NCI-H526 treated with DMSO at 0.1 percent for 48 hours (cell line): Measurements from ENCODE around the gene SHROOM4.

ENCODE experiments used
- DNase-seq: peaks from one replicate; lab custom pipeline; 2025; lab: John Stamatoyannopoulos, UW

Gene SHROOM4

DNA sequence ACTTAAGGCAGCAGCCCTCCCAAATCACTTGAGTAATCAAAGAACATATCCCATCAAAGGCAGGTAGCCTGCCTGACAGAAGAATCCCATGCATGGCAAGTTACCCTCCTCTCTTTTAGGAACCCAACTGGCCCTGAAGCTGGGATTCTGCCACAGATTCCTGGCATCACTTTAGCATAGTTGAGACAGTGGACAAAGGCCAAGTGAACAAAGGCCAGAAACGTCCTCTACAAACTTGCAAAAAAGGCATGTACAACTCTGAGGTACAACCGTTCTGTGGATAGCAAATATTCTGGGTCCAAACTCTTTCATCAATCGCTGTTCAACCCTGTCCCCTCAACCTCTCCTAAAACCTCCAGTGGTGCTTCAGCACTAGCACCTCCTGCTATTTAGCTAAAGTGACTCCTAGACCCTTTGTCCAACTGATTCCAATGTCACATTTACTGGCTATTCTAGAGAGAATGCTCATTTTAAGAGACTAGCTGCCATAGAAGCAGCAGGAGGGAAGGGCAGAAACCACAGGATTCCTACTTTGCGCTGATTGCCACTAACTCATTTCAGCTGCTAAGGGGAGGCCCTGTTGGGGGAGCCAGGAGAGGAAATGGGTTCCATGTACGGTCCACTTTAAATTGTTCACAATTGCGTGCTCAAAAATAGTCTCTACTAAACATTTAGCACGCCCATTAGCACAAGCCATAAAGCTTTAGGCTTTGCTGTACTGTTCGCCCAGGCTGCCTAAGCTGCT lies 105.9 kb downstream of the SHROOM4 start:
- no peak for DNase-seq

DNA sequence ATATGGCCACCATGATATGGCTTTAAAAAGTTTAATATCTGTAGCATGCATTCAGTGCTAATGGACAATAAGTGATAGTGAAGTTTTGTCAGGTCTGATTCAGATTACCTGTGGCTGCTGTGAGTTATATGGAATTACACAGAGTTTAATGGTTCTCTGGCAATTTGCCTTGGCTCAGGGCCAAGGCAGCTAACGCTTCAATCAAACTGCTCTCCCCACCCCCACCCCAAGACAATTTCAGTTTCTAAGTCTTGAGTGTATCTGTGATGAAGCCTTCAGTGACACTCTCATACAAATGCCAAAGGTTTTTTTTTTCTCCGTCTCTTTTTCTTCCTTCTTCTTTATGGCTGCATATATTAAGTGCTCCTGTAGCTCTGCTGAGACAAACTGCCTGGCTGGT lies 106.6 kb downstream of the SHROOM4 start:
- DNase-seq = no peak

DNA sequence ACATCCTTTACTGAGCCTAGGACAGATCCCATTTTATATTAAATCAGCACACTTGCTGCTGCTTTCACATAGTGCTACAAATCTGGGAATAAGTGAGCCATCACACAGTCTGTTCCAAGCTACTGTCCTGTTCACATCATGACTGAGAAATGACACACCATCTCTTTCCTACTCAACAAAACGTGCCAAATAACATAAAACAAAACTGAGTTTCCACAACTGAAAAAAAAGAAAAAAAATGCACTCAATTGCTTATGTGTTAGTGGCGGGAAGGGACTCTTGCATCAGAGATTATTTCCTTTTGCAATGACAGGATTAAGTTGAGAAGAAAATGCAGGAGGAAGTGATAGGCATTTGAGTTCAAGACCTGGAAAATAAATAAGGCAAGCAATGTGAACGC lies 109.0 kb downstream of the SHROOM4 start:
- no peak for DNase-seq

DNA sequence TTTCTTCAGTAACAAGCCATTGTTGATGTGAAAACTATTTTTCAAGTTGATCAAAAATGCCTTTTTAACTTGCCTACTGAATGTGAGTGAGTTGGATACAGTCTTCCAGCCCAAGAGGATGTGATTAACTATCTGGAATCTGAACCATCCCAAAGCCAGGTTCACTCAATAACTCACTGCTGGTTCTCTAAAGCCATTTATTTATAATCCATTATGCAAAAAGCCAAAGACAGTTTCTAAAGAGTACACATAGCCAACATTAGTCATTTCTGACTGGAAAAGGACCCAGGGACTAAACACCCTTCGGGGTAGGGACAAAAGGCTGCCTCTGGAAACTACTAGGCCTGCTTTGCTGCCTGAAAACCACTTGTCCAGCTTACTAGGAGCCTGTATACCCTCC lies 109.6 kb downstream of the SHROOM4 start:
- DNase-seq = no peak

DNA sequence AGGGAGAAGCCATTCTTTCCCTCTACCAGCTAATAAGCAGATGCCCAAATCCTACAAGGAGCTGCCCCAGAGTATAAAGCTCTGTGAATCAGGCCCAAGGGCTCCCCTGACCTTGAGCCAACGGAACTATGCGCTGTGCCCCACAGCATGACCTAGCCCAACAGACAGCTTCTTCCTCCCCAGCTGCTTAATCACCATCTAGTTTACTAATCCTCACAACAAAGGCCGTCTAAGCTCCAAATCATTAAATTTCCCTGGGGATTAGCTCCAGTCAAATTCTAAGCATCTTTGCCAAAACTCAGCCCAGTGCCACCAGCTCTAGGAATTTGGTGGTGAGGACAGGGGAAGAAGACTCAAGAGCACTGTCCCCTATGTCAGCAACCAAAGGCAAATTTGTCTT lies 113.1 kb downstream of the SHROOM4 start:
- DNase-seq = no peak

DNA sequence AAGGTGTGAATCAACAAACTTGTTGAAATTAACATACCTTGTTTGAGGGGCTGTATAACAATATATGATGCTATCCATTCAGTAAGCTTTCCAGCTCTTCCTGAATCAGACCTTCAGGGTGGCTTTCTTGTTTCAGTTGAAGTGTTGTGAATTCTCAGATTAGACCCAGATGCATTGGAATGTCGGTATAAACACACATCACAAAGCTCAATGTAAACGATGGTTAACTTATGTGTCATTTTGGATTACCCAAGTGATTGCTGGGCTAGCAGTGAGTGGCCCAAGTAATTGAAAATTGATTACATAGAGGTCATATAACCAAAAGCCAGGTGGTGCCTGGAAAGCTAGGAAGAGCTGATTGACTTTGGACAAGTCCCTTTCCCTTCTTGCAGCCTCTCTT lies 115.0 kb downstream of the SHROOM4 start:
- DNase-seq = no peak

DNA sequence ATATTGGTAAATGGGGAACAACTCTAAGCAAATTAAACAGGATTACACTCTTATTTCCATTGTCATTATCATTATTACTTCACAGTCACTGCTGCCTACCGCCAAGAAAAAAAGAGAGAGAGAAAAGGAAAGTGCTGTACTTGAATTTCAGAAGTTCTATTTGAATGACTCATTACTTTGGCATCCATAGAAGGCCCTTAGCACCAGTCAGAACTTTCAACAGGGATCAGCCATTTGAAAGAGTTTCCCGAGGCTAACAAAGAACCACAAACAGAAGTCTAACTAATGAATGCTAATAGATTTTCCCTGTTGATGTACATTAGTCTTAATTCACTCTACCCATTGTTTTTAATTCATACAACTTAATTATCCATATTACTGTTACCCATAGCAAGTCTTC lies 116.3 kb downstream of the SHROOM4 start:
- no peak for DNase-seq

DNA sequence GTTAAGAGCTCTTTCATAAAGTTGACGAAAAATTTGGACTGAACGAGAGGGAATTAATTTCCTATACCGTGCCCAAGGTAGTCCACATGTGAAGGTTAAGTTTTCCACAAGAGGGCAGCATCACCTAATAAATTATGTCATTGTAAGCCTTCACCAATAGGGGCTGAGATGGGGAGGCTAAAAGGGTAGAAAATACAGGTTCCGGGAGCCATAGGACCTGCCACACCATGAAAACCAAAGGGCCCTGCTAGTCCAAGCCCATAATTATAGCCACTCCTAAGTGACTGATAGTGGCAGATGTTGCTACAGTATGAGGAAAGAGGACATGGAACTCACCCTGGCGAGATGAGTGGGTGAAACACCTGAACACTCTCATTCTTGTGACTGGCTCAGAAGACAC lies 122.2 kb downstream of the SHROOM4 start:
- DNase-seq = peak; percentile 18

DNA sequence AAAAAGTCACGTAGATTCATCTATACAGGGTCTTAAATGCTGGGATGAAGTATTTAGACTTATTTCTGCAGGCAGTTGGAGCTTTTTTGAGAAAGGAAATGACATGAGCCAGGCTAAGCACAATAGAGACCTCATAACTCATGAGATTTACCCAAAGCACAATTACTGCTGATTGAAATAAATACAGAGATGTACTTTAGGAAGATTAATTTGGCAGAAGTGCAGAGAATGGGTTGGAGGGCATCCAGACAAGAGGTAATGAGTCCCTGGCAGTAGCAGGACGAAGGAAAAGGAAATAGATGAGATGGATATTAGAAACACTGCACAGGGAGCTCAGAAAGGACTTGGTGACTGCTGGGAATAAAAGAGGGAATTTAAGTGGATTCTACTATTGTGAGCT lies 129.1 kb downstream of the SHROOM4 start:
- no peak for DNase-seq

DNA sequence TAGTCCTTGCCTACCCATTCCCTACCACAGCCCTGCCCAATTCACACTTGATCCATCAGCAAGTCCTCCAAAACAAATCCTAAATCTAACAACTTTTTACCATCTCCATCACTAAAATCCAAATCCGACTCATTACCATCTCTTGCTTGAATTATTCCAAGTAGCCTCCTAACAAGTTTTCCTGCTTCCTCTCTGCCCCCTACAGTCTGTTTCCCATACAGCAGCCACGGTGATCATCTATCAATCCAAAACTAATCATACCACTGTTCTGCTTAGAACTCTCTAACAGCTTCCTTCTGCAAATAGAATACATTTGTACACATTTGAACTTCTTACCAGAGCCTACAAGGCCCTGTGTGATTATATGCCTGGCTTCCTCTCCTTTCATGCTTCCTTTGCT lies 133.0 kb downstream of the SHROOM4 start:
- DNase-seq = no peak

DNA sequence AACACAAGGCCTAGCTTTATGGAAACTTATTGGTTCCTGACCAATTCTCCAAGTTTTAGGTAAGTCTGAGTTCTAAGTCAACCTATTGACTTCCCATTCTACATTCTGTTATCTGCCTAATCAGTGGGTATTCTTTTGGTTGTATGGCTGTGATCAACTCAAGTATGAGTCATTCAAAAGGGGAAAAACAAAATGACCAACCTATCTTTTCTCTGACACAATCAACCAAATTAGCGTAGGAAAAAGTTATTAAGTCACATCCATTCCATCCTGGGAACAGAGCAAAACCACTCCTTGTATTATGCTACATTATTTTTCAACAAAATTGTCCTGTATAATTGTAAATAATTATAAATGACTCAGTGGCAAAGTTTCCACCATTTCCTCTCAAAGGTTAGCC lies 136.2 kb downstream of the SHROOM4 start:
- no peak for DNase-seq

DNA sequence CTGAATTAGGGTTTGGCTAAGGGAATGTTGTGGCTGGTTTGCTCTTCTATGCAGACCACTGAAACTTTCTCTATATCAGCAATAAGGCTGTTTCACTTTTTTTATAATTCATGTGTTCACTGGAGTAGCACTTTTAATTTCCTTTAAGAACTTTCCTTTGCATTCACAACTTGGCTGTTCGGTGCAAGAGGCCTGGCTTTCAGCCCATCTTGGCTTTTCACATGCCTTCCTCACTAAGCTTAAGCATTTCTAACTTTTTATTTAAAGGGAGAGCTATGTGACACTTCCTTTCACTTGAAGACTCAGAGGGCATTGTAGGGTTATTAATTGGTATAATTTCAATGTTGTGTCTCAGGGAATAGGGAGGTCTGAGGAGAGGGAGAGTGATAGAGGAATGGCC lies 142.3 kb downstream of the SHROOM4 start:
- no peak for DNase-seq

DNA sequence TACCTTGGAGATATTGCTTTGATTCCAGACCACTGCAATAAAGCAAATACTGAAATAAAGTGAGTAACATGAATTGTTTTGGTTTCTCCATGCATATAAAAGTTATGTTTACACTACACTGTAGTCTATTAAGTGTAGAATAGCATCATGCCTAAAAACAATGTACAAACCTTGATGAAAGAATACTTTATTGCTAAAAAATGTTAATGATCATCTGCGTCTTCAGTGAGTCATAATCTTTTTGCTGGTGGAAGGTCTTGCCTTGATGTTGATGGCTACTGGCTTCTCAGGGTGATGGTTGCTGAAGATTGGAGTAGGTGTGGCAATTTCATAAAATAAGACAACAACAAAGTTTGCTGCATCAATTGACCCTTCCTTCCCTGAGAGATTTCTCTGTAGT lies 145.1 kb downstream of the SHROOM4 start:
- DNase-seq = no peak

DNA sequence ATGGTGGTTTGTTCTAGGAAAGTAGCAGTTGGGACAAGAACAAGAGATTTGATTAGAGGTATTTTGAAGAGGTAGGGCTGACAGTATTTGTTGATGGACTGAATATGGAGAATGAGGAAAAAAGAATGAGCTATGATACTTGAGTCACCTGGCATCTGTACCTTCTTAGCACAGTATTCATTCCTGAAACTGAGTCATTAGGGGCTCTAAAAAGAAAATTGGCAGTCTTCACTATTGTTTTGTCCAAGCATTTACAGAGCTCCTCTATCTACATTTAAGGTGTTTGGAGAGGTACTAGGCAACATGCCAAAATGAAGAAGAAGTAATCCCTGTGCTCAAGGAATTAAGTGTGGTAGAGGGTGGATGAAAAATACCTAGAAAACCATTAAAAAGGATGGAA lies 165.8 kb downstream of the SHROOM4 start:
- DNase-seq = no peak

DNA sequence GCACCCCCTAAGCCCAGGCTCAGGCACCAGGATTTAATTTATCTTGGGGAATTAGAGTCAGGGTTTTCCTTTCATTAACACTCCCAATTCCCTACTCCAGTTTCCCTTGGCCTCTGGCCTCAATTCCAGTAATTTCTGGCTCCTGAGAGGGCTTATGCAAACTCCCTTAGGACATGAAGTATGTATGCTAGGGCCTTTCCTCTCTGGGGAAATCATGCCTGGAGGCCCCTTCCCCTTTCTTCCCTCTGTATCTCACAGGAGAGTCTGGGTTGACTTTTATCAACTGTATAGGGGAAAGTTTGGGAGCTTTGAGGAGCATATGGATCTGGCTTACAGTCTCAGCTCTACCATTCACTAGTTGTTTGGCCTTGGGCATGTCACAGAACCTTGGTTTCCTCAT lies 169.5 kb downstream of the SHROOM4 start:
- no peak for DNase-seq

DNA sequence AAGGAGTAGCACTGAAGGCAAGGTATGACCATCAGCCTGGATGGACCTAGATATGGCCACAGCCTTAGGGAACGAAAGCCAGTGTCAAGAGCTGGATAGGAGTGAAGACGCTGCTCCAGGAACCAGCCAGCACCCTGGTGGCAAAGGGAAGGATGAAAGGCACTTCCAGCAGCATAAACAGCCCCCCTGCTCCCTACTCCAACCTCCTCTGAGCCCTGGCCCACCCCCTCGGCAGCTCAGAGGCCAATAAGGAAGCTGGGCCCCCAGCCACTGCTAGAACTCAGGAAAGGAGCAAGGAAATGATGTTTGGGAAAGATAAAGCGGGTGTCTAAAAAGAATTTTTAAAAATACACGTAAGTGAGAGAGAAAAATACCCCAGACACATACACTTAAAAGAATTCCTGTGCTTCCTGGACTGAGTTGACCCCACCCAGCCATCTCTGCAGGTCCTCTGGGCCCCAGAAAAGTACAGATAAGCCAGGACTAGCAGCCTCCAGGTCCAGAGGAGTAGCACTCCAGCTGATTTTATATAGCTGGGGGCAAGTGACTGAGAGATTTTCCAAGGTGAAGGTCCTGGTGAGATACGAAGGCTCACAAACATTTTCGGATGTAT lies 170.4 kb downstream of the SHROOM4 start:
- DNase-seq = no peak

DNA sequence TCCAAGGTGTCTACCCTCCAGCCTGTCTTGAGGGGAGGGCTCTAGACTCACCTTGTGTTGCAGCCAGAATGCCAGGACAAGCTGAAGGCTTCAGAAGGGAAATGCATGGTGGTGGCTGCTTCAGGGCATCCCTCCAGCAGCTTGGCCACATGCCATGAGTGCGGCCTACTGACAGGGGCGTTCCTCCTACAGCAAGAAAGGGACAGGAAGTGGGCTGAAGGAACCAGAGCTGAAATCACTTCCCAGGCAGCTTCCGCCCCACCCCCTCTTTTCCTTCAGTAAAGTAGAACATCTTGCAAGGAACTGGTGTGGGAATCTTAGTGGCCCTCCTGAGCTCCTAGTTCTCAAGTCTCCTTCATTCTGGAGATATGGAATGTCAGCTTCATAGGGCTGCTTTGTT lies 175.9 kb downstream of the SHROOM4 start:
- DNase-seq = no peak

DNA sequence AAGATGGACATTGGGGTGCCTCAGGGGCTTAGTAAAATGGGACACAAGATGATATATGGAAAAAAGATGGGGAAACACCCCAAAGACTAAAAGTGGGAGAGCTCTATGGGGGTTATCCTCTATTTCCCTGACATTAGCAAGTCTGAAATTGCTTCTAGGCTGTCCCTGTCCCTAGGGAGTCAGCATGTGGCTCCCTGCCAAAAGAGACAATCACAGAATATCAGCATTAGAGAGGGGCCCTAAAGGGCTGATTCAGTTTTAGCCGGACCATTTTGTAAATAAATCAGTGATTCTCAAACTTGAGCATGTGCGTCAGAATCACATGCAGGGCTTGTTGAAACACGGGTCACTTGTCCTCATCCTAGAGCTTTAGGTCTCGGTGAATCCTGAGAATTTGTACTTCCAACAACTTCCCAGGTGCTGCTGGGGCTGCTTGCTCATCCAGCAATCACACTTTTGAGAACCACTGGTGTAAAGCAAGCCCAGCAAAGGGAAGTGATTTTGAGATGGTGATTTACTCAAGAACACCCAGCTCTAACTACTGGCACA lies 178.1 kb downstream of the SHROOM4 start:
- DNase-seq = no peak

DNA sequence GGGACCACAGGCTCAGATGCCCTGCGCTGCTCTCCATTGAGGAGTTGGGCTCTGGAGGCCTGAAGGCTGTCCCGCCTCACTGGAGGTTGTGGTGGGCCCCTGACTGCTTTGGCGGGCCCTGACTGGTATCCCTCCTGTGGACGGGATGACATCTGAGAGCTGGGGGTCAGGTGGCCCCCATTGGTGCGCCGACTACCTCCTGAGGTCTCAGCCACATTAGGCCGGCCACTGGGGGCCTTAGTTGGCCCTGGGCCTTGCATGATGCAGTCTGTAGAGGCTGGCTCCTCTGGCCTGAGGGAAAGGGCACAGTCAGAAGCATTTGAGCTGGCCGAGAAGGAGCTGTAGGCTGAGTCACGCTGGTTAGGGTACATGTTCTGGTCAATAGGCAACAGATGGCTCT lies 178.8 kb downstream of the SHROOM4 start:
- DNase-seq = no peak

DNA sequence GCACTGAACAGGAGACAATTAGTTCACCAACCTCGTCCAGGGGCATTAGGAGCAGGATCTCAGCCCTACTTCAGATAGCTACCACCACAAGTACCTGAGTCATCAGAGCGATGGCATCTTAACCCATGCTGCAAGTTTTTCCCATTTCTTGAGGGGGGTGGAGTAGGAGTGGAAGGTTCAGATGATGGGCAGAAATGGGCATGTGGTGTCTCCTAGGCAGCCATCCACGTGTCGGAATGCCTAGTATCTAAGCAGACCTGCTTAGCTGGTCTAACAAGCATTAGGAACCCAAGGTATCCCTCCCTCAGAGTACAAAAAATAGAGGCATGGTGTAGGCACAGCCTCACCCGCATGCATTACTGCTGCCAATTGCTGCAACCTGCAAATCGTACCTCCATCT lies 184.2 kb downstream of the SHROOM4 start:
- DNase-seq = no peak

DNA sequence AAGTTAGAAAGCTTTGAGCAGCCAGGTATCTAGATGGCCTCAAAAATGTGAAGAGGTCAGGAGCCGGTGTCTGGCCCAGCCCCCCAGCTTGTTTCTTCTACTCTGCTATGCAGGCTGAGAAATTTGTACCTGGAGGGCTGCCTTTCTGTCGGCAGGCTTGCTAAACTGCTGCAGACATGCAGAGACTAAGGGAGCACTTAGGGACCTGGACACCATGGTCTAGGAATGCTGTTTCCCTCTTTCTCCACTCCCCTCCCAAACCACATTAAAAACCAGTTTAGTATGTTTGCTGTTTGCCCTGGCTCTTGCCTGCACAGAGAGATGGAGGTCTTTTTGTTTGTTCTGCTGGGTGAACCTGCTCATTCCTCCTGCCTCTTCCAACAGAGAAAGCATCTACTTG lies 186.3 kb downstream of the SHROOM4 start:
- no peak for DNase-seq

DNA sequence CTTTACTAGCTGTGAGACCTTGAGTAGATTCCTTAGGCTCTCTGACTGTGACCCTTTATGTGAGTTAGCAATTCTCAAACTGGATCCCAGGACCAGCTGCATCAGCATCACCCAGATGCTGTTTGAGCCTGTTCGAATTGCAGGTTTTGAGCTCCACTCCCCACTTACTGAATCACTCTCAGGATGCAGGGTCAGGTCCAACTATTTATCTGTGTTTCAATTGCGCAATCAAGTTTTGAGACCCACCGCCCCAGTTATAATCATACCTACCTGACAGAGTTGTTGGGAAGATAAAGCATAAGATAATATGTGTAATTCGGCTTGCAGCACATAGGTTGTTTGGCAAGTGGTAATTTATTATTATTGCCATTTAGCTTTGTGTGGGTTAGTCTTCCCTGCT lies 187.6 kb downstream of the SHROOM4 start:
- no peak for DNase-seq

DNA sequence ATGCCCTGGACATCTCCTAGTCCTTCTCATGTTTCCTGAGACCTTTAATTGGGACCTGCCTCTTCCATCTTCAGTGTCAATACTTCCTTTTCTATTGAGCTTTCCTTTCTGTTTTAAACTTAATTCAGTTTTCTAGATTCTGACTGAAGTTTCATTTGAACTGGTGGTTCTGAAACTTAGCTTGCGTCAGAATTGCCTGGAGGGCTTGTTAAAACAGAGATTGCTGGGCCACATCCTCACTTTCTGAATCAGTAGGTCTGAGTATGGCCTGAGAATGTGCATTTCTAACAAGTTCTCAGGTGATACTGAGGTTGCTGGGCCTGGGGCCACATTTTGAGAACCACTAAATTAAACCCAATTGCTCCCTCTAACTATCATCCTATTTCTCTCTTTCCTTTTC lies 191.2 kb downstream of the SHROOM4 start:
- DNase-seq = no peak
